ENCODE measurements around the gene PPP1R3A. TPM values are rescaled to one million over a fixed set of nuclear protein-coding genes. Genes with fewer than 3 reads are reported as not detected.

The PPP1R3A gene
- total and polyA plus RNA-seq, 10 of the 15 experiments (the other 5 are each of a cell fraction or from before 2014, with no cell fraction given) = not detected

DNA sequence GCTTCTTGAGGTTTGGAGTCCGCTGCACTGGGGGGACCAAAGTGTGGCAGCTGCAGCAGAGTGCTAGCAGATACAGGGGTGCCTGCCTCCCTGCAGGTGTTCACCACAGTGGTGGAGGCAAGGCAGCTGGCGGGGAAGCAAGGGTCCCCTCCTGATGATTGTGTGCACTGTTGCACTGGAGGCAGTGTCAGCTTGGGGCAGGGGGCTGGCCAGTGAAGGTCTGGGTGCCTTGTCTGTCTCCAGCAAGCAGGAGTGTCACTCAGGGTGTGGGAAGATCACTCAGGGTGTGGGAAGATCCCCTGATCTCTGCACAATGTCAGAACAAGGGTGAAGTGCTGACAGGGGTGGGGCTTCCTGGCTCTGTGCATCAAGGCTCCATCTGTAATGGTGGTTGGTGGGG is 36.3 kb upstream of the PPP1R3A start:
- no peak for ATAC-seq

More for the DNA sequence above, 36.3 kb upstream of the PPP1R3A start:
- intact Hi-C loops (cut with micrococcal nuclease; ENCODE audit: unreplicated experiment) (no loop called here), in situ Hi-C loops (cut with MboI) (no loop called here)
- H3K4me1 ChIP-seq (ENCODE audit: control insufficient read depth, insufficient read depth, low read length) = no peaks in the 10 kb centered on the region
- no peak overlapping the region for H2AFZ ChIP-seq (ENCODE audit: control insufficient read depth, low read depth, low read length)
- no peaks in the 10 kb centered on the region for H3K79me2 ChIP-seq (ENCODE audit: control insufficient read depth, insufficient read depth, low read length)
- no TSS peak for BruUV-seq (replicated peaks)
- no peak for TF ChIP-seq IRF5 (IDR thresholded peaks at IDR 0.05; ENCODE audit: borderline replicate concordance)
- TF ChIP-seq RUNX3 (IDR thresholded peaks at IDR 0.05; ENCODE audit: low read length) = no peak
- no peak for TF ChIP-seq SP1 (IDR thresholded peaks at IDR 0.05; ENCODE audit: low read depth, low read length)
- TF ChIP-seq ZNF217 (IDR thresholded peaks at IDR 0.05) = no peak
- no peak for TF ChIP-seq DPF2 (IDR thresholded peaks at IDR 0.05)
- TF ChIP-seq MTA2 (IDR thresholded peaks at IDR 0.05; ENCODE audit: low read depth) = no peak
- TF ChIP-seq SREBF2 (IDR thresholded peaks at IDR 0.05; ENCODE audit: low read length) = no peak
- TF ChIP-seq ZSCAN29 (IDR thresholded peaks at IDR 0.05) = no peak
- TF ChIP-seq ZNF24 (IDR thresholded peaks at IDR 0.05) = no peak
- no peak for TF ChIP-seq FOXM1 (IDR thresholded peaks at IDR 0.05; ENCODE audit: low read depth, low read length)
- TF ChIP-seq NR2F1 (conservative IDR thresholded peaks at IDR 0.05) = no peak
- no peak for TF ChIP-seq SPI1 (IDR thresholded peaks at IDR 0.05; ENCODE audit: borderline replicate concordance, insufficient read depth, low read depth, low read length)
- no peak for TF ChIP-seq HDGF (IDR thresholded peaks at IDR 0.05)
- TF ChIP-seq, protein P1, sequence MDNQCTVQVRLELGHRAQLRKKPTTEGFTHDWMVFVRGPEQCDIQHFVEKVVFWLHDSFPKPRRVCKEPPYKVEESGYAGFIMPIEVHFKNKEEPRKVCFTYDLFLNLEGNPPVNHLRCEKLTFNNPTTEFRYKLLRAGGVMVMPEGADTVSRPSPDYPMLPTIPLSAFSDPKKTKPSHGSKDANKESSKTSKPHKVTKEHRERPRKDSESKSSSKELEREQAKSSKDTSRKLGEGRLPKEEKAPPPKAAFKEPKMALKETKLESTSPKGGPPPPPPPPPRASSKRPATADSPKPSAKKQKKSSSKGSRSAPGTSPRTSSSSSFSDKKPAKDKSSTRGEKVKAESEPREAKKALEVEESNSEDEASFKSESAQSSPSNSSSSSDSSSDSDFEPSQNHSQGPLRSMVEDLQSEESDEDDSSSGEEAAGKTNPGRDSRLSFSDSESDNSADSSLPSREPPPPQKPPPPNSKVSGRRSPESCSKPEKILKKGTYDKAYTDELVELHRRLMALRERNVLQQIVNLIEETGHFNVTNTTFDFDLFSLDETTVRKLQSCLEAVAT (IDR thresholded peaks at IDR 0.05) = no peak
- TF ChIP-seq, protein P2, sequence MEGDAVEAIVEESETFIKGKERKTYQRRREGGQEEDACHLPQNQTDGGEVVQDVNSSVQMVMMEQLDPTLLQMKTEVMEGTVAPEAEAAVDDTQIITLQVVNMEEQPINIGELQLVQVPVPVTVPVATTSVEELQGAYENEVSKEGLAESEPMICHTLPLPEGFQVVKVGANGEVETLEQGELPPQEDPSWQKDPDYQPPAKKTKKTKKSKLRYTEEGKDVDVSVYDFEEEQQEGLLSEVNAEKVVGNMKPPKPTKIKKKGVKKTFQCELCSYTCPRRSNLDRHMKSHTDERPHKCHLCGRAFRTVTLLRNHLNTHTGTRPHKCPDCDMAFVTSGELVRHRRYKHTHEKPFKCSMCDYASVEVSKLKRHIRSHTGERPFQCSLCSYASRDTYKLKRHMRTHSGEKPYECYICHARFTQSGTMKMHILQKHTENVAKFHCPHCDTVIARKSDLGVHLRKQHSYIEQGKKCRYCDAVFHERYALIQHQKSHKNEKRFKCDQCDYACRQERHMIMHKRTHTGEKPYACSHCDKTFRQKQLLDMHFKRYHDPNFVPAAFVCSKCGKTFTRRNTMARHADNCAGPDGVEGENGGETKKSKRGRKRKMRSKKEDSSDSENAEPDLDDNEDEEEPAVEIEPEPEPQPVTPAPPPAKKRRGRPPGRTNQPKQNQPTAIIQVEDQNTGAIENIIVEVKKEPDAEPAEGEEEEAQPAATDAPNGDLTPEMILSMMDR (IDR thresholded peaks at IDR 0.05 in 2 of 3, conservative IDR thresholded peaks at IDR 0.05 in 1 of 3; ENCODE audit: control insufficient read depth in 2 of 3, extremely low read depth in 1 of 3, insufficient read depth in 1 of 3, low read depth in 3 of 3, low read length in 3 of 3) = no peak
- H3K27ac ChIP-seq (ENCODE audit: control insufficient read depth, insufficient read depth) = no peak overlapping the region
- ChIA-PET RAD21 (ENCODE audit: unreplicated experiment) (no interaction called here), POLR2A (no interaction called here), SMC1A (ENCODE audit: uncharacterized antibody, unreplicated experiment) (no interaction called here), CTCF (no interaction called here)
- H3K27me3 ChIP-seq (replicated peaks in 1 of 2; ENCODE audit: control insufficient read depth in 2 of 2, insufficient read depth in 2 of 2, low read length in 1 of 2) = no peaks in the 10 kb centered on the region
- no peaks in the 10 kb centered on the region for H3K36me3 ChIP-seq (ENCODE audit: control insufficient read depth in 2 of 2, insufficient read depth in 2 of 2, low read length in 1 of 2)
- FAIRE-seq (no peak), DNase-seq (ENCODE audit: low read depth, low spot score) (no peak)
- no peak overlapping the region for H3K9ac ChIP-seq (ENCODE audit: control insufficient read depth, insufficient read depth, low read length)
- H3K4me3 ChIP-seq = no peak overlapping the region
- 10% methylated on average over 2 of the region's 2 CpGs for WGBS (ENCODE audit: insufficient coverage, insufficient replicate concordance, low lambda C conversion rate, missing lambda C conversion rate)
- no peaks in the 10 kb centered on the region for H3K9me3 ChIP-seq (replicated peaks; ENCODE audit: control insufficient read depth, insufficient read depth, low read length)
- no peak overlapping the region for H3K4me2 ChIP-seq (ENCODE audit: control insufficient read depth, insufficient read depth)
- no peaks in the 10 kb centered on the region for H4K20me1 ChIP-seq (ENCODE audit: control insufficient read depth, insufficient read depth)
